Epithelial cell of umbilical artery (primary cell): Measurements from ENCODE around the gene TEX48. TPM values are rescaled to one million over a fixed set of nuclear protein-coding genes. Genes with fewer than 3 reads are reported as not detected.

Experiments
- total RNA-seq: library from RNA; depleted of rRNA; stranded (reverse); fragments of >200 nt; gene quantifications from 2 replicates; pipeline ENCODE4 v1.2.3, GENCODE V29; 2014

Gene TEX48, protein sequence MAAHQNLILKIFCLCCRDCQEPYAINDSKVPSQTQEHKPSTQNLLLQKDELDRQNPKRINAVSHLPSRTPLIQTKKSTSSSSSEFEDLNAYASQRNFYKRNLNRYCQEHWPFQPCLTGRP
- not detected in 2 replicates for total RNA-seq

DNA sequence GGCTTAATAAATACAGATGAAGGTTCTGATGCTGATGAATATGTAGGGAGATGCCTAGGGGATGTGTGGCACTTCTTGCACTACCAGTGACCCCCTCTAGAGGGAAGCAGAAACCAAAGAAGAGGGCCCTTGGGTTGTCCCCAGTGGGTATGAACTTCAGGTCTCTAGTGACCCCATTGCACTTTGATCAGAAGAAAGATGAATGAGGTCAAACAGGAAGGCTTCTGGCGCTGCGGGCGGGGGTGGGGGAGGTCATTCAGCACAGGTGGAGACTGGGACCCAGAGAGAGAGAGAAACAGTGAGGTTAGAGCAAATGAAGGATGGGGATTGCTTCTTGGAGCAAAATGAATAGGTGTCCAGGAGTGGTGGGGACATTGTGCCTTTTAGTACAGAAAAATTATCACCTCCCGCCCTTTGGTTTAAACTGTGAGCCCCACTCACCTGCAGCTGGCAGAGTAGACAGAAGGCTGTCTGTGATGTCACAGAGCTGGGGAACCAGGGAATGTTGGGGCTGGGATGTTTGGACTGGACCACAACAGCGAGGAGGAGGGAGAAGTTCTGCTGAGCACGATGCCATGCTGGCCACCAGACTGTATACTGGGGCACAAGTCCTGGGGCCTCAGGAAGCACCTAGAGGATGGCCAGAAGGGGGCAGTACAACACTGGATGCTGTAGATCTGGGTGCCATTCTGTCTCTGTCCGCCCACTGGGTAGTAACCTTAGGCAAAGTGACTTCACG lies at the start of gene TEX48:
TEX48 (minus strand) TSS at position 599 of the 739 bp plus-strand sequence. CDS start 10,469 bp downstream, outside the sequence.

GRCh38 chr9:114657705-114658104 lies 24.3 kb downstream of the TEX48 start, which contains the start of gene TEX53:
TSS of gene TEX53 (minus strand) at chr9:114657805. CDS start at chr9:114657774, 31 bp downstream.

Other genes starting within 250 kb of the TEX48 start
- gene WHRN, start 176.7 kb downstream of the TEX48 start, total RNA-seq = under 0.01 TPM in 1 of 2 replicates, not detected in the other
- 132 and 146 TPM in 2 replicates for gene ATP6V1G1, start 94.4 kb downstream of the TEX48 start, total RNA-seq
- 1.9 and 2.3 TPM in 2 replicates for gene TMEM268, start 70.9 kb downstream of the TEX48 start, total RNA-seq
- not detected in 2 replicates for gene TEX53, start 24.4 kb downstream of the TEX48 start, total RNA-seq
- 7.3 and 11.7 TPM in 2 replicates for gene TNFSF15, start 123.8 kb upstream of the TEX48 start, total RNA-seq
- gene TNFSF8, start 248.4 kb upstream of the TEX48 start, total RNA-seq = not detected in 2 replicates